ENCODE data around the gene KLRF2. TPM values are rescaled to one million over a fixed set of nuclear protein-coding genes. Genes with fewer than 3 reads are reported as not detected.

KLRF2 gene
- total and polyA plus RNA-seq, 4 donors = not detected

DNA sequence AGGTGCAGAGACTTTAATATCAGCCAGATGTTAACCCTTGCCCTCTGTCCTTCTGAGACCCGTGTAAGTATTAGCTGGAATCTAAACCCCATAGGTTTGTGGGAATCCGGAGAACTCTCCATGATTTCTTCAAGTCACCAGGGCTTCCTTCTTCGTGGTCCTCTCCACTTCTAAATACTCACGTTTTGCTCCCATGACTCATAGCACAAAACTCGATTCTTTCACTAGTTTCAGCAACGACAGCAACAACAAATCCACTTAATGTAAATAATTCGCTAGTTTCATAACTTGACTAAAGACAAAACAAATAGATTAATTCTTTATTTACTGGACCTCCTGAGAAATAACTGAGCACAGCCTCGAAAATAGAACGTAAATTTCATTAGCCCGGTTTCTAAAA lies 55.3 kb downstream of the KLRF2 start (continued):
- TF ChIP-seq, protein P1, sequence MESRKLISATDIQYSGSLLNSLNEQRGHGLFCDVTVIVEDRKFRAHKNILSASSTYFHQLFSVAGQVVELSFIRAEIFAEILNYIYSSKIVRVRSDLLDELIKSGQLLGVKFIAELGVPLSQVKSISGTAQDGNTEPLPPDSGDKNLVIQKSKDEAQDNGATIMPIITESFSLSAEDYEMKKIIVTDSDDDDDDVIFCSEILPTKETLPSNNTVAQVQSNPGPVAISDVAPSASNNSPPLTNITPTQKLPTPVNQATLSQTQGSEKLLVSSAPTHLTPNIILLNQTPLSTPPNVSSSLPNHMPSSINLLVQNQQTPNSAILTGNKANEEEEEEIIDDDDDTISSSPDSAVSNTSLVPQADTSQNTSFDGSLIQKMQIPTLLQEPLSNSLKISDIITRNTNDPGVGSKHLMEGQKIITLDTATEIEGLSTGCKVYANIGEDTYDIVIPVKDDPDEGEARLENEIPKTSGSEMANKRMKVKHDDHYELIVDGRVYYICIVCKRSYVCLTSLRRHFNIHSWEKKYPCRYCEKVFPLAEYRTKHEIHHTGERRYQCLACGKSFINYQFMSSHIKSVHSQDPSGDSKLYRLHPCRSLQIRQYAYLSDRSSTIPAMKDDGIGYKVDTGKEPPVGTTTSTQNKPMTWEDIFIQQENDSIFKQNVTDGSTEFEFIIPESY (IDR thresholded peaks at IDR 0.05) = no peak
- TF ChIP-seq RXRA (IDR thresholded peaks at IDR 0.05) (no peak), GABPA (IDR thresholded peaks at IDR 0.05 in 1 of 2, conservative IDR thresholded peaks at IDR 0.05 in 1 of 2) (no peak), SP1 (IDR thresholded peaks at IDR 0.05) (no peak)

DNA sequence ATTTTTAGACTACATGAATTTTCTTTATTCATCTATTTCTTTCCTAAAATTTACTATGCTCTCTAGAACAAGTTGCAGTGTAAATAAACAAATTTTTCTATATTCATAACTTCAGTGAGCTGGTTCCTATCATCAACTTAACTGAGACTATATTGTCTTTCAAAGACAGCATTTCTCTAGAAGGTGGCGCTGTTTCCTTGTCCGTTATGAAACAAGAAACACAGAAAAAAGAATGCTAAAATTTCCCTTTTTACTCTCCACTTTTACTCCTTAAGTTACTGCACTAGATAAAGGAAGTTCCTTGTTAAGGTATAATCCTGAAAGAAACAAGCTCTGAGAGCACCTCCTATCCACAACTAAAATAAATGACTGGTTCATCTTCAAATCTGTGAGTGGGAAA lies 59.1 kb downstream of the KLRF2 start:
- no peaks in the 10 kb centered on the region for H3K9me3 ChIP-seq (ENCODE audit: control insufficient read depth in 4 of 4, low read length in 3 of 4)
- WGBS = 29% methylated on average over 2 of the region's 2 CpGs
- H3K27ac ChIP-seq (ENCODE audit: low read depth in 1 of 2, low read length in 2 of 2) = no peak overlapping the region
- no peak for DNase-seq (ENCODE audit: low spot score)
- peaks cover 0 to 6% (median 0%) of the 10 kb centered on the region in 4 donors for H3K27me3 ChIP-seq (ENCODE audit: control insufficient read depth in 4 of 4, insufficient read depth in 4 of 4, low read length in 3 of 4)
- H3K4me1 ChIP-seq (ENCODE audit: control insufficient read depth in 4 of 4, insufficient read depth in 4 of 4, low read length in 3 of 4) = no peaks in the 10 kb centered on the region
- TF ChIP-seq RAD21 (IDR thresholded peaks at IDR 0.05) (peak in 1 of 2 donors; percentile 40), HNF4A (conservative IDR thresholded peaks at IDR 0.05) (no peak), JUND (IDR thresholded peaks at IDR 0.05) (no peak), SP1 (IDR thresholded peaks at IDR 0.05) (no peak)
- TF ChIP-seq, protein P2, sequence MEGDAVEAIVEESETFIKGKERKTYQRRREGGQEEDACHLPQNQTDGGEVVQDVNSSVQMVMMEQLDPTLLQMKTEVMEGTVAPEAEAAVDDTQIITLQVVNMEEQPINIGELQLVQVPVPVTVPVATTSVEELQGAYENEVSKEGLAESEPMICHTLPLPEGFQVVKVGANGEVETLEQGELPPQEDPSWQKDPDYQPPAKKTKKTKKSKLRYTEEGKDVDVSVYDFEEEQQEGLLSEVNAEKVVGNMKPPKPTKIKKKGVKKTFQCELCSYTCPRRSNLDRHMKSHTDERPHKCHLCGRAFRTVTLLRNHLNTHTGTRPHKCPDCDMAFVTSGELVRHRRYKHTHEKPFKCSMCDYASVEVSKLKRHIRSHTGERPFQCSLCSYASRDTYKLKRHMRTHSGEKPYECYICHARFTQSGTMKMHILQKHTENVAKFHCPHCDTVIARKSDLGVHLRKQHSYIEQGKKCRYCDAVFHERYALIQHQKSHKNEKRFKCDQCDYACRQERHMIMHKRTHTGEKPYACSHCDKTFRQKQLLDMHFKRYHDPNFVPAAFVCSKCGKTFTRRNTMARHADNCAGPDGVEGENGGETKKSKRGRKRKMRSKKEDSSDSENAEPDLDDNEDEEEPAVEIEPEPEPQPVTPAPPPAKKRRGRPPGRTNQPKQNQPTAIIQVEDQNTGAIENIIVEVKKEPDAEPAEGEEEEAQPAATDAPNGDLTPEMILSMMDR (IDR thresholded peaks at IDR 0.05; ENCODE audit: low read depth, low read length, missing input control) = no peak
- TF ChIP-seq, protein P3, sequence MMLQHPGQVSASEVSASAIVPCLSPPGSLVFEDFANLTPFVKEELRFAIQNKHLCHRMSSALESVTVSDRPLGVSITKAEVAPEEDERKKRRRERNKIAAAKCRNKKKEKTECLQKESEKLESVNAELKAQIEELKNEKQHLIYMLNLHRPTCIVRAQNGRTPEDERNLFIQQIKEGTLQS (IDR thresholded peaks at IDR 0.05) = no peak
- H3K4me3 ChIP-seq (ENCODE audit: low read depth in 1 of 3, low read length in 3 of 3) = no peak overlapping the region
- no peaks in the 10 kb centered on the region for H3K36me3 ChIP-seq (ENCODE audit: control insufficient read depth in 4 of 4, insufficient read depth in 3 of 4, low read depth in 1 of 4, low read length in 3 of 4)
- H3K9ac ChIP-seq (ENCODE audit: low read depth in 1 of 2, low read length in 2 of 2) = no peak overlapping the region

DNA sequence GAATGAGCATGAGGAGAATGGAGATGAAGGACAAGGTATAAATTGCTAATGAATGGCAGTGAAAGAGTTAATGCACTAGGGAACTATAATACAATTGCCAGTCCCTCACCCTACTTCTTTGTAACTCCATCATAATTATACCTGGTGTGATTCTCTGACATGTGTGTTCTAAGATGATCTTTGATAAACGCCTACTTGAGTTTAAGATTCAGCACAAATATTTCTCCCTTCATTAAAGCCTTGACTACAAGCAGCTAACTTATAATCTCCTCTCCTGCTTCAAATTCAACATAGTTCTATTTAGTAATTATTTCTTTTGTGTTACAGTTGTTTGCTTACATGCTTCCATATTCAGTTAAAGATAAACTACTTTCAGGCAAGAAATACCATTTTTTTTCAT lies 60.5 kb downstream of the KLRF2 start:
- no peak for TF ChIP-seq RAD21 (IDR thresholded peaks at IDR 0.05)
- TF ChIP-seq, protein P4, sequence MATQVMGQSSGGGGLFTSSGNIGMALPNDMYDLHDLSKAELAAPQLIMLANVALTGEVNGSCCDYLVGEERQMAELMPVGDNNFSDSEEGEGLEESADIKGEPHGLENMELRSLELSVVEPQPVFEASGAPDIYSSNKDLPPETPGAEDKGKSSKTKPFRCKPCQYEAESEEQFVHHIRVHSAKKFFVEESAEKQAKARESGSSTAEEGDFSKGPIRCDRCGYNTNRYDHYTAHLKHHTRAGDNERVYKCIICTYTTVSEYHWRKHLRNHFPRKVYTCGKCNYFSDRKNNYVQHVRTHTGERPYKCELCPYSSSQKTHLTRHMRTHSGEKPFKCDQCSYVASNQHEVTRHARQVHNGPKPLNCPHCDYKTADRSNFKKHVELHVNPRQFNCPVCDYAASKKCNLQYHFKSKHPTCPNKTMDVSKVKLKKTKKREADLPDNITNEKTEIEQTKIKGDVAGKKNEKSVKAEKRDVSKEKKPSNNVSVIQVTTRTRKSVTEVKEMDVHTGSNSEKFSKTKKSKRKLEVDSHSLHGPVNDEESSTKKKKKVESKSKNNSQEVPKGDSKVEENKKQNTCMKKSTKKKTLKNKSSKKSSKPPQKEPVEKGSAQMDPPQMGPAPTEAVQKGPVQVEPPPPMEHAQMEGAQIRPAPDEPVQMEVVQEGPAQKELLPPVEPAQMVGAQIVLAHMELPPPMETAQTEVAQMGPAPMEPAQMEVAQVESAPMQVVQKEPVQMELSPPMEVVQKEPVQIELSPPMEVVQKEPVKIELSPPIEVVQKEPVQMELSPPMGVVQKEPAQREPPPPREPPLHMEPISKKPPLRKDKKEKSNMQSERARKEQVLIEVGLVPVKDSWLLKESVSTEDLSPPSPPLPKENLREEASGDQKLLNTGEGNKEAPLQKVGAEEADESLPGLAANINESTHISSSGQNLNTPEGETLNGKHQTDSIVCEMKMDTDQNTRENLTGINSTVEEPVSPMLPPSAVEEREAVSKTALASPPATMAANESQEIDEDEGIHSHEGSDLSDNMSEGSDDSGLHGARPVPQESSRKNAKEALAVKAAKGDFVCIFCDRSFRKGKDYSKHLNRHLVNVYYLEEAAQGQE (IDR thresholded peaks at IDR 0.05) = no peak
- TF ChIP-seq, protein P2 (IDR thresholded peaks at IDR 0.05; ENCODE audit: low read depth, low read length, missing input control) = no peak
- TF ChIP-seq NR2F2 (IDR thresholded peaks at IDR 0.05) = no peak
- TF ChIP-seq EGR1 (IDR thresholded peaks at IDR 0.05; ENCODE audit: low read depth in 2 of 2) = no peak
- H3K4me1 ChIP-seq (ENCODE audit: control insufficient read depth in 4 of 4, insufficient read depth in 4 of 4, low read length in 3 of 4) = no peaks in the 10 kb centered on the region
- H3K27ac ChIP-seq (ENCODE audit: low read depth in 1 of 2, low read length in 2 of 2) = no peak overlapping the region
- no peak for DNase-seq (ENCODE audit: low spot score)
- H3K27me3 ChIP-seq (ENCODE audit: control insufficient read depth in 4 of 4, insufficient read depth in 4 of 4, low read length in 3 of 4) = peaks cover 0 to 6% (median 0%) of the 10 kb centered on the region in 4 donors
- no peak overlapping the region for H3K4me3 ChIP-seq (ENCODE audit: low read depth in 1 of 3, low read length in 3 of 3)
- no peak overlapping the region for H3K9ac ChIP-seq (ENCODE audit: low read depth in 1 of 2, low read length in 2 of 2)
- 88% methylated on average over 1 of the region's 1 CpG for WGBS
- no peaks in the 10 kb centered on the region for H3K36me3 ChIP-seq (ENCODE audit: control insufficient read depth in 4 of 4, insufficient read depth in 3 of 4, low read depth in 1 of 4, low read length in 3 of 4)
- no peaks in the 10 kb centered on the region for H3K9me3 ChIP-seq (ENCODE audit: control insufficient read depth in 4 of 4, low read length in 3 of 4)
